GM12878 (cell line): ENCODE measurements around the gene CCDC112. TPM values are rescaled to one million over a fixed set of nuclear protein-coding genes. Genes with fewer than 3 reads are reported as not detected.

Source experiments
- ATAC-seq: fragments of 200-7000 bp; cut with Tn5 transposase; 3 replicates; pipeline ENCODE4 v1.9.1; 2020; ENCODE audit warnings: mild to moderate bottlenecking, moderate library complexity
- BruUV-seq: library from RNA; stranded (reverse); fragments of 400-500 nt; replicated peaks from 2 replicates; lab custom pipeline; 2021; lab: Mats Ljungman, UMichigan
- CTCF ChIA-PET: fragments of 300-600 bp; sonication (Branson Sonifier 250); formaldehyde crosslinking; extraction: SDS; loops from one replicate; lab custom pipeline; 2021; ENCODE audit warnings: inconsistent platforms; lab: Yijun Ruan, JAX
- POLR2A ChIA-PET: fragments of 350-600 bp; formaldehyde crosslinking; extraction: SDS; loops from one replicate; lab custom pipeline; 2021; ENCODE audit warnings: inconsistent platforms; lab: Charles Lee
- RAD21 ChIA-PET: fragments of 300-600 bp; sonication (Branson Sonifier 250); formaldehyde crosslinking; loops from one replicate; lab custom pipeline; 2023; ENCODE audit warnings: antibody characterized with exemption; ENCODE audit not compliant: unreplicated experiment; lab: Charles Lee
- SMC1A ChIA-PET: fragments of 300-600 bp; sonication (Branson Sonifier 250); formaldehyde crosslinking; loops from one replicate; lab custom pipeline; 2023; ENCODE audit not compliant: unreplicated experiment, uncharacterized antibody; lab: Charles Lee
- DNase-seq: peaks from one replicate; pipeline ENCODE4 v3.0.0-alpha.2; 2011; ENCODE audit warnings: low read depth, low spot score
- FAIRE-seq: peaks from 3 replicates; lab custom pipeline; 2011; peaks lifted over from hg19 to GRCh38; lab: Jason Lieb, UNC
- H2AFZ ChIP-seq: 2 replicates; pipeline ENCODE4 v1.6.0; 2011; ENCODE audit warnings: low read depth, low read length, control low read depth; ENCODE audit not compliant: control insufficient read depth
- H3K27ac ChIP-seq: 2 replicates; pipeline ENCODE4 v1.5.1; 2011; ENCODE audit warnings: control low read depth; ENCODE audit not compliant: control insufficient read depth, insufficient read depth
- H3K27me3 ChIP-seq, 2 experiments: replicated peaks in 1 of 2; 2 replicates each; pipeline versions ENCODE4 v1.6.0 to v1.6.1; 2011; ENCODE audit warnings: low read length in 1 of 2; ENCODE audit not compliant: control insufficient read depth in 2 of 2, insufficient read depth in 2 of 2
- H3K36me3 ChIP-seq, 2 experiments: 2 replicates each; pipeline ENCODE4 v1.5.1; 2011; ENCODE audit warnings: low read length in 1 of 2; ENCODE audit not compliant: control insufficient read depth in 2 of 2, insufficient read depth in 2 of 2
- H3K4me1 ChIP-seq: 2 replicates; pipeline ENCODE4 v1.6.1; 2011; ENCODE audit warnings: mild to moderate bottlenecking, low read length, moderate library complexity, mixed read lengths; ENCODE audit not compliant: control insufficient read depth, insufficient read depth
- H3K4me2 ChIP-seq: 2 replicates; pipeline ENCODE4 v1.6.0; 2011; ENCODE audit warnings: control low read depth; ENCODE audit not compliant: control insufficient read depth, insufficient read depth
- H3K4me3 ChIP-seq: fragments of 200-600 bp; sonication (generic); 2 replicates; pipeline ENCODE4 v1.5.1; 2016
- H3K79me2 ChIP-seq: 2 replicates; pipeline ENCODE4 v1.6.0; 2011; ENCODE audit warnings: low read length; ENCODE audit not compliant: control insufficient read depth, insufficient read depth
- H3K9ac ChIP-seq: 2 replicates; pipeline ENCODE4 v1.8.0; 2011; ENCODE audit warnings: low read length, control low read depth, mixed read lengths; ENCODE audit not compliant: control insufficient read depth, insufficient read depth
- H3K9me3 ChIP-seq: replicated peaks from 3 replicates; pipeline ENCODE4 v1.5.1; 2011; ENCODE audit warnings: mild to moderate bottlenecking, low read length; ENCODE audit not compliant: control insufficient read depth, insufficient read depth
- H4K20me1 ChIP-seq: 2 replicates; pipeline ENCODE4 v1.6.0; 2011; ENCODE audit not compliant: control insufficient read depth, insufficient read depth
- BMI1 ChIP-seq: fragments of 450-650 bp; IDR thresholded peaks from 2 replicates; pipeline ENCODE4 v1.6.1; 2016; ENCODE audit warnings: mild to moderate bottlenecking, moderate library complexity, borderline replicate concordance
- CBX3 ChIP-seq: fragments of 200-600 bp; sonication (generic); IDR thresholded peaks from 2 replicates; pipeline ENCODE4 v1.6.1; 2016; ENCODE audit warnings: low read depth, borderline replicate concordance
- DPF2 ChIP-seq: fragments of 450-650 bp; IDR thresholded peaks from 2 replicates; pipeline ENCODE4 v1.6.1; 2017; ENCODE audit warnings: mild to moderate bottlenecking
- ESRRA ChIP-seq: IDR thresholded peaks from 2 replicates; pipeline ENCODE4 v1.6.1; 2012; ENCODE audit warnings: mild to moderate bottlenecking, low read length, improper control_type of control experiment
- ETV6 ChIP-seq, 2 experiments: fragments of 450-650 bp in 1 of 2; IDR thresholded peaks in 1 of 2; conservative IDR thresholded peaks in 1 of 2; 2 replicates each; pipeline ENCODE4 v1.6.1; 2014; ENCODE audit warnings: antibody characterized with exemption in 1 of 2, borderline replicate concordance in 1 of 2, low read depth in 1 of 2, mild to moderate bottlenecking in 1 of 2, moderate library complexity in 1 of 2
- EZH2 ChIP-seq: IDR thresholded peaks from 2 replicates; pipeline ENCODE4 v1.6.1; 2012; ENCODE audit warnings: low read depth, mild to moderate bottlenecking, control low read depth, inconsistent platforms, low read length, borderline replicate concordance; ENCODE audit not compliant: control insufficient read depth
- RELA ChIP-seq: fragments of 450-650 bp; IDR thresholded peaks from 2 replicates; pipeline ENCODE4 v1.8.0; 2014; ENCODE audit warnings: borderline replicate concordance; ENCODE audit not compliant: partially characterized antibody
- TAF1 ChIP-seq: IDR thresholded peaks from 2 replicates; pipeline ENCODE4 v1.6.1; 2011; ENCODE audit warnings: mild to moderate bottlenecking, low read depth, low read length, borderline replicate concordance
- ZZZ3 ChIP-seq: IDR thresholded peaks from 2 replicates; pipeline ENCODE4 v1.6.1; 2011; ENCODE audit warnings: low read depth; ENCODE audit not compliant: control insufficient read depth, insufficient read length
- WGBS: methylation state at CpG from one replicate; pipeline ENCODE4 v1.1.6; 2016; ENCODE audit warnings: low lambda C conversion rate; ENCODE audit not compliant: insufficient replicate concordance, insufficient coverage; ENCODE audit errors: missing lambda C conversion rate; 5-methylcytosine and 5-hydroxymethylcytosine counted together
- in situ Hi-C: fragments of 300-500 bp; cut with MboI; formaldehyde crosslinking; loops from 9 replicates; pipeline ENCODE4 v1.14.3; 2018; ENCODE audit warnings: mixed read lengths
- intact Hi-C: fragments of 100-400 bp; cut with micrococcal nuclease; formaldehyde crosslinking; loops from one replicate; pipeline ENCODE4 v1.14.2; 2022; ENCODE audit not compliant: unreplicated experiment
- polyA plus RNA-seq, 11 experiments: library from polyadenylated mRNA; depleted of rRNA in 4 of 11; unstranded in 6 of 11; stranded (reverse) in 5 of 11; fragments of >200 nt; fragmentation: Nextera tagmentation in 4 of 11; fragmentation: Illumina TruSeq in 1 of 11; extraction: Ambion mirVana in 4 of 11; extraction: Trizol in 1 of 11; gene quantifications; 1 replicate in 1 of 11; 2 replicates in 10 of 11; pipeline versions ENCODE4 v1.2.1 to v1.2.3, GENCODE V29; 2011 to 2016; ENCODE audit warnings: inconsistent platforms in 2 of 11, missing spikeins in 2 of 11, low read depth in 1 of 11
- total RNA-seq, 4 experiments: library from RNA; depleted of rRNA in 3 of 4; stranded (reverse); fragments of >200 nt in 3 of 4; fragmentation: Illumina TruSeq in 1 of 4; extraction: Trizol in 1 of 4; gene quantifications; 2 replicates each; pipeline versions ENCODE4 v1.2.1 to v1.2.3, GENCODE V29; 2013 to 2021
- TF ChIP-seq, protein P1 (sequence below): fragments of 450-650 bp; IDR thresholded peaks from 2 replicates; pipeline ENCODE4 v1.6.1; 2017; ENCODE audit warnings: low read depth, mild to moderate bottlenecking, moderate library complexity

The CCDC112 gene
- total and polyA plus RNA-seq, 10 of the 15 experiments (the other 5 are each of a cell fraction or from before 2014, with no cell fraction given) = 0.12 to 2.0 (median 0.58) TPM

DNA sequence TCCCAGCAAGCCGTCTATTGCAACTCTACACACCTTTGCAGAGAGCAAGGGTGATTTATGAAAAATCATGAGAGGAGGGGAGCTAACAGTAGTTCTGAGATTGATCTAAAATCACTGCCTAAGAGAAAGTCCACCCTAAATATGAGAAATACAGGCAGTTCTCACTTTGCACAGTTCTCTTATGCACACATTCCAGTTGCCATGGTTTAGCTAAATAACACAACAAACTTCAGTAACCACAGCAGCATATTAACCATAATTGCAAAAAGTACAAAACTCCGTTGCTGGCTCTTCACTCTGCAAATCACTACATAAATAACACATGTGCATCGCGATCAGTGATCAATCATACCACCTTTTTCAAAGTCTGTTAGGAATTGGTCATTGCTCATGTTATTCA lies 64.9 kb downstream of the CCDC112 start:
- Histone ChIP-seq H3K27me3 (no peaks in the 10 kb centered on the region), H3K79me2 (no peaks in the 10 kb centered on the region), H3K4me3 (no peak overlapping the region), H3K9ac (no peak overlapping the region), H3K4me2 (no peak overlapping the region), H3K4me1 (no peaks in the 10 kb centered on the region), H2AFZ (no peak overlapping the region), H3K27ac (no peak overlapping the region), H3K36me3 (peaks cover 1 to 8% of the 10 kb centered on the region in 2 experiments; a peak in 2 of 4 replicates), H4K20me1 (peaks cover 2% of the 10 kb centered on the region; the same call in 1 of the 2 replicates), H3K9me3 (no peaks in the 10 kb centered on the region)
- POLR2A ChIA-PET = no interaction called here
- SMC1A ChIA-PET = interaction anchor here (0.7 to 1.6 kb wide), 3 partner anchors 11 to 134 kb away, joined by 3 to 6 read pairs (median 3); no protein-coding TSS in a partner anchor
- intact Hi-C loops = no loop called here
- BruUV-seq = no TSS peak
- ATAC-seq (no peak), FAIRE-seq (no peak), DNase-seq (no peak)
- WGBS = 84% methylated on average over 4 of the region's 4 CpGs
- TF ChIP-seq TAF1 (no peak), ESRRA (no peak), DPF2 (no peak), ETV6 (conservative IDR thresholded peaks at IDR 0.05 in 1 of 2, IDR thresholded peaks at IDR 0.05 in 1 of 2; ENCODE audit: borderline replicate concordance in 1 of 2, low read depth in 1 of 2) (no peak), RELA (no peak), EZH2 (no peak), CBX3 (no peak), ZZZ3 (no peak), BMI1 (no peak)
- TF ChIP-seq, protein P1, sequence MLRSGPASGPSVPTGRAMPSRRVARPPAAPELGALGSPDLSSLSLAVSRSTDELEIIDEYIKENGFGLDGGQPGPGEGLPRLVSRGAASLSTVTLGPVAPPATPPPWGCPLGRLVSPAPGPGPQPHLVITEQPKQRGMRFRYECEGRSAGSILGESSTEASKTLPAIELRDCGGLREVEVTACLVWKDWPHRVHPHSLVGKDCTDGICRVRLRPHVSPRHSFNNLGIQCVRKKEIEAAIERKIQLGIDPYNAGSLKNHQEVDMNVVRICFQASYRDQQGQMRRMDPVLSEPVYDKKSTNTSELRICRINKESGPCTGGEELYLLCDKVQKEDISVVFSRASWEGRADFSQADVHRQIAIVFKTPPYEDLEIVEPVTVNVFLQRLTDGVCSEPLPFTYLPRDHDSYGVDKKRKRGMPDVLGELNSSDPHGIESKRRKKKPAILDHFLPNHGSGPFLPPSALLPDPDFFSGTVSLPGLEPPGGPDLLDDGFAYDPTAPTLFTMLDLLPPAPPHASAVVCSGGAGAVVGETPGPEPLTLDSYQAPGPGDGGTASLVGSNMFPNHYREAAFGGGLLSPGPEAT = no peak
- TF ChIP-seq, all 136 proteins: peak for 0
- in situ Hi-C loops = loop anchor here (25.0 kb wide), 1 partner anchor 769 kb away; no protein-coding TSS in a partner anchor
- CTCF ChIA-PET = interaction anchor here (1.0 to 2.7 kb wide), 4 partner anchors 10 to 134 kb away, joined by 3 to 7 read pairs (median 4); no protein-coding TSS in a partner anchor
- RAD21 ChIA-PET = no interaction called here
